Smooth muscle cell (in vitro differentiated cells): ENCODE data around the gene ADAMTS13. TPM values are rescaled to one million over a fixed set of nuclear protein-coding genes. Genes with fewer than 3 reads are reported as not detected.

Experiments used
- DNase-seq: peaks from one replicate; lab custom pipeline; 2025; ENCODE audit not compliant: unreplicated experiment; lab: John Stamatoyannopoulos, UW
- H2AFZ ChIP-seq: fragments of 200-600 bp; sonication (generic); 2 replicates; pipeline ENCODE4 v1.6.0; 2016; ENCODE audit warnings: antibody characterized with exemption, low read depth, mild to moderate bottlenecking
- H3F3A ChIP-seq: fragments of 200-600 bp; sonication (generic); 2 replicates; pipeline ENCODE4 v1.6.0; 2017; ENCODE audit warnings: antibody characterized with exemption, low read depth
- H3K27ac ChIP-seq: fragments of 200-600 bp; sonication (generic); 2 replicates; pipeline ENCODE4 v1.5.1; 2016; ENCODE audit warnings: low read depth, mild to moderate bottlenecking
- H3K27me3 ChIP-seq: fragments of 200-600 bp; sonication (generic); 2 replicates; pipeline ENCODE4 v1.6.1; 2016; ENCODE audit warnings: low read depth, mild to moderate bottlenecking
- H3K36me3 ChIP-seq: fragments of 200-600 bp; sonication (generic); 2 replicates; pipeline ENCODE4 v1.5.1; 2016; ENCODE audit warnings: low read depth
- H3K4me1 ChIP-seq: fragments of 200-600 bp; sonication (generic); 2 replicates; pipeline ENCODE4 v1.5.1; 2016; ENCODE audit warnings: low read depth
- H3K4me2 ChIP-seq: fragments of 200-600 bp; sonication (generic); 2 replicates; pipeline ENCODE4 v1.6.0; 2016; ENCODE audit warnings: mild to moderate bottlenecking
- H3K4me3 ChIP-seq: fragments of 200-600 bp; sonication (generic); 2 replicates; pipeline ENCODE4 v1.5.1; 2016; ENCODE audit warnings: mild to moderate bottlenecking
- H3K79me2 ChIP-seq: fragments of 200-600 bp; sonication (generic); 2 replicates; pipeline ENCODE4 v1.6.0; 2016; ENCODE audit warnings: low read depth, mild to moderate bottlenecking
- H3K9ac ChIP-seq: fragments of 200-600 bp; sonication (generic); 2 replicates; pipeline ENCODE4 v1.6.0; 2016; ENCODE audit warnings: low read depth
- H3K9me3 ChIP-seq: fragments of 200-600 bp; sonication (generic); replicated peaks from 2 replicates; pipeline ENCODE4 v1.5.1; 2016; ENCODE audit warnings: low read depth
- H4K20me1 ChIP-seq: fragments of 200-600 bp; sonication (generic); 2 replicates; pipeline ENCODE4 v1.6.0; 2016; ENCODE audit warnings: low read depth
- CTCF ChIP-seq: fragments of 200-600 bp; sonication (generic); IDR thresholded peaks from 2 replicates; pipeline ENCODE4 v1.5.1; 2017; ENCODE audit warnings: borderline replicate concordance, mild to moderate bottlenecking, antibody characterized with exemption; ENCODE audit not compliant: insufficient read depth, poor library complexity, severe bottlenecking
- WGBS: methylation state at CpG from one replicate; pipeline ENCODE4 v1.1.7; 2016; ENCODE audit warnings: low lambda C conversion rate; 5-methylcytosine and 5-hydroxymethylcytosine counted together
- polyA plus RNA-seq: library from polyadenylated mRNA; unstranded; fragments of >200 nt; fragmentation: Nextera tagmentation; extraction: Ambion mirVana; gene quantifications from 2 replicates; pipeline ENCODE4 v1.2.1, GENCODE V29; 2016
- total RNA-seq: library from RNA; depleted of rRNA; stranded (reverse); fragments of >200 nt; gene quantifications from 2 replicates; pipeline ENCODE4 v1.2.3, GENCODE V29; 2014

Gene ADAMTS13
- total and polyA plus RNA-seq, 2 experiments from 2014 or later, result 3.1 to 3.7 TPM

- Histone ChIP-seq H3K9ac (no peak overlapping the region), H4K20me1 (peaks cover 24% of the 10 kb centered on the region), H3K4me2 (peak overlapping the region; percentile 91), H3K79me2 (no peaks in the 10 kb centered on the region), H3K27ac (no peak overlapping the region), H3K9me3 (no peaks in the 10 kb centered on the region), H2AFZ (no peak overlapping the region), H3K4me3 (peak overlapping the region; percentile 89), H3F3A (no peaks in the 10 kb centered on the region), H3K27me3 (no peaks in the 10 kb centered on the region), H3K36me3 (no peaks in the 10 kb centered on the region), H3K4me1 (peaks cover 12% of the 10 kb centered on the region)
- TF ChIP-seq CTCF, result no peak
- DNase-seq, result no peak
- WGBS, result 69% methylated on average over 16 of the region's 16 CpGs
Observed at GRCh38 chr9:133458643-133459312, 36.6 kb downstream of the ADAMTS13 start.

GRCh38 chr9:133459476-133460404, 37.6 kb downstream of the ADAMTS13 start, which contains the start of gene CACFD1:
TSS of gene CACFD1 (plus strand) at chr9:133459978. CDS start at chr9:133460067, 89 bp downstream.
- H3K9ac ChIP-seq, result peak within 1 kb of the TSS; percentile 92
- peak within 1 kb of the TSS; percentile 79 for H3K27ac ChIP-seq
- no peaks in the 10 kb centered on the region for H3F3A ChIP-seq
- no peaks in the 10 kb centered on the region for H3K9me3 ChIP-seq
- H2AFZ ChIP-seq, result peak within 1 kb of the TSS; percentile 89
- TF ChIP-seq CTCF, result no peak
- no peaks in the 10 kb centered on the region for H3K79me2 ChIP-seq
- WGBS, result under 1% methylated on average over 46 of the region's 86 CpGs
- H3K36me3 ChIP-seq, result no peaks in the 10 kb centered on the region
- H3K27me3 ChIP-seq, result no peaks in the 10 kb centered on the region
- peak; percentile 98 for DNase-seq
- H3K4me1 ChIP-seq, result peaks cover 12% of the 10 kb centered on the region
- H3K4me3 ChIP-seq, result peak within 1 kb of the TSS; percentile 89
- H3K4me2 ChIP-seq, result peak within 1 kb of the TSS; percentile 91
- peaks cover 27% of the 10 kb centered on the region for H4K20me1 ChIP-seq

GRCh38 chr9:133460405-133461175, 38.4 kb downstream of the ADAMTS13 start:
- Histone ChIP-seq H3K4me3 (peak overlapping the region; percentile 89), H3K36me3 (no peaks in the 10 kb centered on the region), H3K27ac (peak overlapping the region; percentile 79), H3K4me1 (peaks cover 12% of the 10 kb centered on the region), H3K9ac (peak overlapping the region; percentile 92), H3K9me3 (no peaks in the 10 kb centered on the region), H3K79me2 (no peaks in the 10 kb centered on the region), H3F3A (no peaks in the 10 kb centered on the region), H3K4me2 (peak overlapping the region; percentile 91), H3K27me3 (no peaks in the 10 kb centered on the region), H2AFZ (no peak overlapping the region), H4K20me1 (peaks cover 31% of the 10 kb centered on the region)
- WGBS, result 9% methylated on average over 22 of the region's 30 CpGs
- no peak for DNase-seq
- no peak for TF ChIP-seq CTCF
